GM12878 (cell line): Measurements from ENCODE around the gene ZNF628. TPM values are rescaled to one million over a fixed set of nuclear protein-coding genes. Genes with fewer than 3 reads are reported as not detected.

Experiments used
- ATAC-seq: fragments of 200-7000 bp; cut with Tn5 transposase; 3 replicates; pipeline ENCODE4 v1.9.1; 2020; ENCODE audit warnings: mild to moderate bottlenecking, moderate library complexity
- BruUV-seq: library from RNA; stranded (reverse); fragments of 400-500 nt; replicated peaks from 2 replicates; lab custom pipeline; 2021; lab: Mats Ljungman, UMichigan
- CTCF ChIA-PET: fragments of 300-600 bp; sonication (Branson Sonifier 250); formaldehyde crosslinking; extraction: SDS; loops from one replicate; lab custom pipeline; 2021; ENCODE audit warnings: inconsistent platforms; lab: Yijun Ruan, JAX
- POLR2A ChIA-PET: fragments of 350-600 bp; formaldehyde crosslinking; extraction: SDS; loops from one replicate; lab custom pipeline; 2021; ENCODE audit warnings: inconsistent platforms; lab: Charles Lee
- RAD21 ChIA-PET: fragments of 300-600 bp; sonication (Branson Sonifier 250); formaldehyde crosslinking; loops from one replicate; lab custom pipeline; 2023; ENCODE audit warnings: antibody characterized with exemption; ENCODE audit not compliant: unreplicated experiment; lab: Charles Lee
- SMC1A ChIA-PET: fragments of 300-600 bp; sonication (Branson Sonifier 250); formaldehyde crosslinking; loops from one replicate; lab custom pipeline; 2023; ENCODE audit not compliant: unreplicated experiment, uncharacterized antibody; lab: Charles Lee
- DNase-seq: peaks from one replicate; pipeline ENCODE4 v3.0.0-alpha.2; 2011; ENCODE audit warnings: low read depth, low spot score
- FAIRE-seq: peaks from 3 replicates; lab custom pipeline; 2011; peaks lifted over from hg19 to GRCh38; lab: Jason Lieb, UNC
- H2AFZ ChIP-seq: 2 replicates; pipeline ENCODE4 v1.6.0; 2011; ENCODE audit warnings: low read depth, low read length, control low read depth; ENCODE audit not compliant: control insufficient read depth
- H3K27ac ChIP-seq: 2 replicates; pipeline ENCODE4 v1.5.1; 2011; ENCODE audit warnings: control low read depth; ENCODE audit not compliant: control insufficient read depth, insufficient read depth
- H3K27me3 ChIP-seq, 2 experiments: replicated peaks in 1 of 2; 2 replicates each; pipeline versions ENCODE4 v1.6.0 to v1.6.1; 2011; ENCODE audit warnings: low read length in 1 of 2; ENCODE audit not compliant: control insufficient read depth in 2 of 2, insufficient read depth in 2 of 2
- H3K36me3 ChIP-seq, 2 experiments: 2 replicates each; pipeline ENCODE4 v1.5.1; 2011; ENCODE audit warnings: low read length in 1 of 2; ENCODE audit not compliant: control insufficient read depth in 2 of 2, insufficient read depth in 2 of 2
- H3K4me1 ChIP-seq: 2 replicates; pipeline ENCODE4 v1.6.1; 2011; ENCODE audit warnings: mild to moderate bottlenecking, low read length, moderate library complexity, mixed read lengths; ENCODE audit not compliant: control insufficient read depth, insufficient read depth
- H3K4me2 ChIP-seq: 2 replicates; pipeline ENCODE4 v1.6.0; 2011; ENCODE audit warnings: control low read depth; ENCODE audit not compliant: control insufficient read depth, insufficient read depth
- H3K4me3 ChIP-seq: fragments of 200-600 bp; sonication (generic); 2 replicates; pipeline ENCODE4 v1.5.1; 2016
- H3K79me2 ChIP-seq: 2 replicates; pipeline ENCODE4 v1.6.0; 2011; ENCODE audit warnings: low read length; ENCODE audit not compliant: control insufficient read depth, insufficient read depth
- H3K9ac ChIP-seq: 2 replicates; pipeline ENCODE4 v1.8.0; 2011; ENCODE audit warnings: low read length, control low read depth, mixed read lengths; ENCODE audit not compliant: control insufficient read depth, insufficient read depth
- H3K9me3 ChIP-seq: replicated peaks from 3 replicates; pipeline ENCODE4 v1.5.1; 2011; ENCODE audit warnings: mild to moderate bottlenecking, low read length; ENCODE audit not compliant: control insufficient read depth, insufficient read depth
- H4K20me1 ChIP-seq: 2 replicates; pipeline ENCODE4 v1.6.0; 2011; ENCODE audit not compliant: control insufficient read depth, insufficient read depth
- ASH2L ChIP-seq: fragments of 300-600, 200-600 bp; sonication (generic); IDR thresholded peaks from 2 replicates; pipeline ENCODE4 v1.6.1; 2017; ENCODE audit warnings: low read depth, mild to moderate bottlenecking, borderline replicate concordance
- BHLHE40 ChIP-seq, 2 experiments: fragments of 450-650 bp in 1 of 2; IDR thresholded peaks; 2 replicates each; pipeline ENCODE4 v1.6.1; 2011 to 2017; ENCODE audit warnings: low read depth in 2 of 2, borderline replicate concordance in 1 of 2, improper control_type of control experiment in 1 of 2, low read length in 1 of 2, mild to moderate bottlenecking in 1 of 2
- HDAC2 ChIP-seq: fragments of 200-600 bp; sonication (generic); IDR thresholded peaks from 2 replicates; pipeline ENCODE4 v1.6.1; 2017
- LARP7 ChIP-seq: fragments of 450-650 bp; IDR thresholded peaks from 2 replicates; pipeline ENCODE4 v1.6.1; 2017; ENCODE audit warnings: mild to moderate bottlenecking
- NFYB ChIP-seq: IDR thresholded peaks from 2 replicates; pipeline ENCODE4 v1.6.1; 2011; ENCODE audit warnings: low read depth, mild to moderate bottlenecking, low read length, improper control_type of control experiment, moderate library complexity; ENCODE audit not compliant: insufficient read depth
- NR2C1 ChIP-seq: fragments of 450-650 bp; IDR thresholded peaks from 2 replicates; pipeline ENCODE4 v1.6.1; 2017; ENCODE audit warnings: antibody characterized with exemption, mild to moderate bottlenecking, moderate library complexity
- NRF1 ChIP-seq: conservative IDR thresholded peaks from 2 replicates; pipeline ENCODE4 v1.6.1; 2011; ENCODE audit warnings: mild to moderate bottlenecking, low read depth, low read length, improper control_type of control experiment
- PML ChIP-seq: IDR thresholded peaks from 2 replicates; pipeline ENCODE4 v1.6.1; 2012; ENCODE audit warnings: low read length, inconsistent platforms
- RAD51 ChIP-seq: fragments of 450-650 bp; IDR thresholded peaks from 2 replicates; pipeline ENCODE4 v1.6.1; 2016; ENCODE audit warnings: moderate library complexity, mild to moderate bottlenecking, inconsistent platforms
- RELA ChIP-seq: fragments of 450-650 bp; IDR thresholded peaks from 2 replicates; pipeline ENCODE4 v1.8.0; 2014; ENCODE audit warnings: borderline replicate concordance; ENCODE audit not compliant: partially characterized antibody
- ZNF384 ChIP-seq: IDR thresholded peaks from 2 replicates; pipeline ENCODE4 v1.6.1; 2012; ENCODE audit warnings: low read depth, mild to moderate bottlenecking, low read length, improper control_type of control experiment, borderline replicate concordance
- WGBS: methylation state at CpG from one replicate; pipeline ENCODE4 v1.1.6; 2016; ENCODE audit warnings: low lambda C conversion rate; ENCODE audit not compliant: insufficient replicate concordance, insufficient coverage; ENCODE audit errors: missing lambda C conversion rate; 5-methylcytosine and 5-hydroxymethylcytosine counted together
- in situ Hi-C: fragments of 300-500 bp; cut with MboI; formaldehyde crosslinking; loops from 9 replicates; pipeline ENCODE4 v1.14.3; 2018; ENCODE audit warnings: mixed read lengths
- intact Hi-C: fragments of 100-400 bp; cut with micrococcal nuclease; formaldehyde crosslinking; loops from one replicate; pipeline ENCODE4 v1.14.2; 2022; ENCODE audit not compliant: unreplicated experiment
- polyA plus RNA-seq, 11 experiments: library from polyadenylated mRNA; depleted of rRNA in 4 of 11; unstranded in 6 of 11; stranded (reverse) in 5 of 11; fragments of >200 nt; fragmentation: Nextera tagmentation in 4 of 11; fragmentation: Illumina TruSeq in 1 of 11; extraction: Ambion mirVana in 4 of 11; extraction: Trizol in 1 of 11; gene quantifications; 1 replicate in 1 of 11; 2 replicates in 10 of 11; pipeline versions ENCODE4 v1.2.1 to v1.2.3, GENCODE V29; 2011 to 2016; ENCODE audit warnings: inconsistent platforms in 2 of 11, missing spikeins in 2 of 11, low read depth in 1 of 11
- total RNA-seq, 4 experiments: library from RNA; depleted of rRNA in 3 of 4; stranded (reverse); fragments of >200 nt in 3 of 4; fragmentation: Illumina TruSeq in 1 of 4; extraction: Trizol in 1 of 4; gene quantifications; 2 replicates each; pipeline versions ENCODE4 v1.2.1 to v1.2.3, GENCODE V29; 2013 to 2021
- TF ChIP-seq, protein P1 (sequence below): IDR thresholded peaks from 2 replicates; pipeline ENCODE4 v1.6.1; 2012; ENCODE audit warnings: improper control_type of control experiment, low read depth, low read length; ENCODE audit not compliant: insufficient replicate concordance

The ZNF628 gene
- total and polyA plus RNA-seq, 10 of the 15 experiments (the other 5 are each of a cell fraction or from before 2014, with no cell fraction given): 0.04 to 11.3 (median 1.6) TPM; not detected in 1

GRCh38 chr19:55489711-55490477, 13.5 kb downstream of the ZNF628 start (continued):
- no peak for TF ChIP-seq RELA
- no peak for TF ChIP-seq NRF1
- no peak for TF ChIP-seq ASH2L
- no peak for TF ChIP-seq NR2C1
- TF ChIP-seq BHLHE40 (IDR thresholded peaks at IDR 0.05; ENCODE audit: borderline replicate concordance in 1 of 2, low read depth in 2 of 2, low read length in 1 of 2): no peak
- no peak for TF ChIP-seq PML
- no peak for TF ChIP-seq RAD51

DNA sequence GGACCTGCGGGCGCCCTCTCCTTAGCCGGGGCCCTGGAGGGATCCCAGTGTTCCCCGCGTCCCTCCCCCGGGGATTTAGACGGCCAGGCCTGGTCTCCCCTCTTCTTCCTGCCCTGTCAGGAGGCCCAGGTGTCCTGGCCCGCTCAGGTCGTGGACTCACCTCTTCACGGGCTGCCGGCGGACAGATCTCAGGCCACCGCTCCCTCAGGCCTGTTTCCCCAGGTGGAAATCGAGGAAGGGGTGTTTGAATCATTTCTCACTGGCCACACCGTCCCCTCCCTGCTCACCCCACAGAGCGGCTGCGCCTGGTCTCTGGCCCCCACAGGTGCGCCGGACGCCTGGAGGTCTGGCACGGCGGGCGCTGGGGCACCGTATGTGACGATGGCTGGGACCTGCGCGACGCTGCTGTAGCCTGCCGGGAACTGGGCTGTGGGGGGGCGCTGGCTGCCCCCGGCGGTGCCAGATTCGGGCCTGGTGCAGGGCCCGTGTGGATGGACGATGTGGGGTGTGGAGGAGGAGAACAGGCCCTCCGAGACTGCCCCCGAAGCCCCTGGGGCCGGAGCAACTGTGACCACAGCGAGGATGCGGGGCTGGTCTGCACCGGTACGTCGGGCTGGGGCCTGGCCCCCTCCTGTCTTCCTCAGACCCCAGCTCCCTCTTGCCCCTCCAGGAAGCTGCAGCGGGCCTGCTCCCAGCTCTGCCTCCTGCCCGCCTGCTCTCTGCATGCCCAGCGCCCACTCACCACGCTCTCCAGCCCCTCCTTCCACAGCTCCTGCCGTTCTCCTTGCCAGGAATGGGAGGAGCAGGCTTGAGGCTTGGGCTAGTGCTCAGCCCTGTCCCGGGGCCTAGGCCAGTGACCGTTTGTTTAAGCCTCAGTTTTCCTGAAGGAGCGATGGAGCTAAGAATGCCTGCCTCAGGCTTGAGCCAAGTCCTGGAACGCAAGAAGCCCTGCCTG, 14.3 kb downstream of the ZNF628 start:
- ChIA-PET CTCF (interaction anchor here (2.5 kb wide), 1 partner anchor 13 kb away, joined by 9 read pairs; no protein-coding TSS in a partner anchor), SMC1A (no interaction called here), RAD21 (no interaction called here), POLR2A (interaction anchor here (1.1 kb wide), 1 partner anchor 8 kb away, joined by 3 read pairs; no protein-coding TSS in a partner anchor)
- in situ Hi-C loops: no loop called here
- DNase-seq (no peak), FAIRE-seq (no peak), ATAC-seq (no peak)
- BruUV-seq: no TSS peak
- intact Hi-C loops: no loop called here
- H3K9ac ChIP-seq: no peak overlapping the region
- H3K27me3 ChIP-seq: no peaks in the 10 kb centered on the region; a peak in 1 of 4 replicates
- H3K27ac ChIP-seq: no peak overlapping the region
- H3K4me1 ChIP-seq: no peaks in the 10 kb centered on the region; the same call in 1 of the 2 replicates
- no peak overlapping the region for H2AFZ ChIP-seq
- no peaks in the 10 kb centered on the region for H3K36me3 ChIP-seq
- H4K20me1 ChIP-seq: no peaks in the 10 kb centered on the region
- no peak overlapping the region for H3K4me3 ChIP-seq
- 51% methylated on average over 50 of the region's 52 CpGs for WGBS
- H3K9me3 ChIP-seq: no peaks in the 10 kb centered on the region
- H3K79me2 ChIP-seq: no peaks in the 10 kb centered on the region
- no peak overlapping the region for H3K4me2 ChIP-seq
- TF ChIP-seq NFYB (no peak), ZNF384 (no peak), HDAC2 (no peak), LARP7 (no peak)
- TF ChIP-seq, protein P1, sequence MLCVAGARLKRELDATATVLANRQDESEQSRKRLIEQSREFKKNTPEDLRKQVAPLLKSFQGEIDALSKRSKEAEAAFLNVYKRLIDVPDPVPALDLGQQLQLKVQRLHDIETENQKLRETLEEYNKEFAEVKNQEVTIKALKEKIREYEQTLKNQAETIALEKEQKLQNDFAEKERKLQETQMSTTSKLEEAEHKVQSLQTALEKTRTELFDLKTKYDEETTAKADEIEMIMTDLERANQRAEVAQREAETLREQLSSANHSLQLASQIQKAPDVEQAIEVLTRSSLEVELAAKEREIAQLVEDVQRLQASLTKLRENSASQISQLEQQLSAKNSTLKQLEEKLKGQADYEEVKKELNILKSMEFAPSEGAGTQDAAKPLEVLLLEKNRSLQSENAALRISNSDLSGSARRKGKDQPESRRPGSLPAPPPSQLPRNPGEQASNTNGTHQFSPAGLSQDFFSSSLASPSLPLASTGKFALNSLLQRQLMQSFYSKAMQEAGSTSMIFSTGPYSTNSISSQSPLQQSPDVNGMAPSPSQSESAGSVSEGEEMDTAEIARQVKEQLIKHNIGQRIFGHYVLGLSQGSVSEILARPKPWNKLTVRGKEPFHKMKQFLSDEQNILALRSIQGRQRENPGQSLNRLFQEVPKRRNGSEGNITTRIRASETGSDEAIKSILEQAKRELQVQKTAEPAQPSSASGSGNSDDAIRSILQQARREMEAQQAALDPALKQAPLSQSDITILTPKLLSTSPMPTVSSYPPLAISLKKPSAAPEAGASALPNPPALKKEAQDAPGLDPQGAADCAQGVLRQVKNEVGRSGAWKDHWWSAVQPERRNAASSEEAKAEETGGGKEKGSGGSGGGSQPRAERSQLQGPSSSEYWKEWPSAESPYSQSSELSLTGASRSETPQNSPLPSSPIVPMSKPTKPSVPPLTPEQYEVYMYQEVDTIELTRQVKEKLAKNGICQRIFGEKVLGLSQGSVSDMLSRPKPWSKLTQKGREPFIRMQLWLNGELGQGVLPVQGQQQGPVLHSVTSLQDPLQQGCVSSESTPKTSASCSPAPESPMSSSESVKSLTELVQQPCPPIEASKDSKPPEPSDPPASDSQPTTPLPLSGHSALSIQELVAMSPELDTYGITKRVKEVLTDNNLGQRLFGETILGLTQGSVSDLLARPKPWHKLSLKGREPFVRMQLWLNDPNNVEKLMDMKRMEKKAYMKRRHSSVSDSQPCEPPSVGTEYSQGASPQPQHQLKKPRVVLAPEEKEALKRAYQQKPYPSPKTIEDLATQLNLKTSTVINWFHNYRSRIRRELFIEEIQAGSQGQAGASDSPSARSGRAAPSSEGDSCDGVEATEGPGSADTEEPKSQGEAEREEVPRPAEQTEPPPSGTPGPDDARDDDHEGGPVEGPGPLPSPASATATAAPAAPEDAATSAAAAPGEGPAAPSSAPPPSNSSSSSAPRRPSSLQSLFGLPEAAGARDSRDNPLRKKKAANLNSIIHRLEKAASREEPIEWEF: no peak
